GM19043 (cell line): ENCODE measurements around the gene MT1G.
"Not testable (repeated sequence)": the region's sequence is repeated elsewhere in the genome, so short reads cannot be mapped to it uniquely, and the experiment has no call there.

ENCODE experiments used
- ATAC-seq: cut with Tn5 transposase; IDR thresholded peaks from one replicate; pipeline ENCODE4 v1.9.1; 2021; ENCODE audit warnings: low read depth; ENCODE audit not compliant: unreplicated experiment

MT1G gene

GRCh38 chr16:56686758-56687157 is 18.9 kb upstream of the MT1G start:
- ATAC-seq, result no peak

- no peak for ATAC-seq
Observed at GRCh38 chr16:56684926-56685590, 17.2 kb upstream of the MT1G start.

GRCh38 chr16:56684256-56684925 is 16.5 kb upstream of the MT1G start:
- ATAC-seq, result no peak

GRCh38 chr16:56683424-56684172 is 15.7 kb upstream of the MT1G start:
- no peak for ATAC-seq

- no peak for ATAC-seq
Observed at GRCh38 chr16:56682703-56683397, 15.0 kb upstream of the MT1G start.

GRCh38 chr16:56681939-56682702 is 14.3 kb upstream of the MT1G start, which contains the start of gene MT1X:
TSS of gene MT1X (plus strand) at chr16:56682470. CDS start at chr16:56682541, 71 bp downstream.
- peak; percentile 97 for ATAC-seq

GRCh38 chr16:56679818-56680217 is 12.0 kb upstream of the MT1G start:
- ATAC-seq, result no peak

DNA sequence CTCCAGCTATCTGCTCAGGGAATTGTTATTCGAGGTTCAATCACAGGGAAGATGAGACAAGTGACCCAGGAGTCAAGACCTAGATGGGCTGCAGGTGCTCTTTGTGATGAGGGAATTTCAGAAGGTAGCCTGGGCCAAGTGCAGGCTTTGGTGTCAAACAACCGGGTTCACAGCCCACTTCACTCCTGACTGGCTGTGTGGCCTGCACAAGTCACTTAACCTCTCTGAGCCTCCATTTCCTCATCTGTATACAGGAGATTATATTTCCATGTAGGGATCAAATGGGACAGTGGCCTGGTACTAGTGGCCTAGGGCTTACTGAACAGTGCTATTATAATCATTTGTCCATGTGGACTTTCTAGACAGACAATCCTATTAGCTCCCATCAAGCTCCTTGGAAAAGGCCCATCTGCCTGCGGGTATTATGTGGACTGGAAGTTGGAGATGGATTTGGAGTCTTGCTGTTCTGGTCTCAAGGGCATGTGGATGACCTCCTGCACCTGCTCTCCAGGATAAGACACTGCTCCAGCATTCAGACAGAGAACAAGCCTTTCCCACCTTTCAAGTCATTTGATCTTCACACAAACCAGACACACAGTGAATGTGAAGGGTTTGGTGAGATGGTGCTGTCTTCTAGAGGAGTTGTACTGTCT is 11.3 kb upstream of the MT1G start:
- ATAC-seq, result no peak

DNA sequence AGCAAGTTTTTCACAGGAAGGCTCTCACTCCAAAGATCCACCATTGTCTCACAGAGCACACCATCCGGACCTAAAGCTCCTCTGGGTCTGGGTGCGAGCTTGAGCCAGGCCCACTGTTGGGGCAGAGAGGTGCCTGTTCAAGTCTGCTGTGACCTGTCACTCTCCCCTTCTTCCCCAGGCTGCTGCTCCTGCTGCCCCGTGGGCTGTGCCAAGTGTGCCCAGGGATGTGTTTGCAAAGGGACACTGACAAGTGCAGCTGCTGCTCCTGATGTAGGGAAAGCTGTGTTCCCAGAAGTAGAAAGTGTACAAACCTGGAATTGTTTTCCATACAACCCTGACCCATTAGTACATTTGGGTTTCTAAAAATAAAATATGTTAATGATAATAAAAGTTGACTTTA is 9.6 kb upstream of the MT1G start:
- ATAC-seq, result no peak

DNA sequence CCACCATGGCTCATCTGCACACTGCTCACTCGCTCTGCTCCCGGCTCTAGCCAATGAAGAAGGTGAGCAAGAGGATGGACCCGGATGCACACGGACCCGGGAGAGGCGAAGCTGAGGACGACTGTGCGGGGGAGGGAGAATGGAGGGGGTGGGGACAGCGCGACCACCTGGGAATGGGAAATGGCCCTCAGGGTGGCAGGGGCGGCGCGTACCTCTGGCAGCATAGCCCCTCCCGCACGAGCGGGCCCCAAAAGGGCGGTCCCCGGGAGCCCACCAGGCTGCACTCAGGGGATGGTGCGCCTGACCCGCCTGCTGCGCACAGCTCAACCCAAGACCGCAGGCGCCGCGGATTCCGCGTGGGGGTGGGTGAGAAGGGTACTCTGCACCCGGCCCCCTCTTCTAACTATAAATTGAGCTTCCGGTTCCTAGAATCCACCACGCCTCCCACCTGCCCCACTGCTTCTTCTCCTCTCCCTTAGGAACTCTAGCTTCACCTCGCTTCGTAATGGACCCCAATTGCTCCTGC is 7.9 kb upstream of the MT1G start:
- no peak for ATAC-seq

DNA sequence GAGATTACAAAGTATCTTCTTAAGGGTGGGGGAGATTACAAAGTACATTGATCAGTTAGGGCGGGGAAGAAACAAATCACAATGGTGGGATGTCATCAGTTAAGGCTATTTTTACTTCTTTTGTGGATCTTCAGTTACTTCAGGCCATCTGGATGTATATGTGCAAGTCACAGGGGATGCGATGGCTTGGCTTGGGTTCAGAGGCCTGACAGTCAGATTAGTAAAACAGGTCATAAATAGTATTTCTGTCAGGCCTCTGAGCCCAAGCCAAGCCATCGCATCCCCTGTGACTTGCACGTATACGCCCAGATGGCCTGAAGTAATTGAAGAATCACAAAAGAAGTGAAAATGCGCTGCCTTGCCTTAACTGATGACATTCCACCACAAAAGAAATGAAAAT is 6.7 kb upstream of the MT1G start:
- ATAC-seq, result not testable (repeated sequence)

- ATAC-seq, result no peak
Observed at GRCh38 chr16:56673921-56674320, 6.1 kb upstream of the MT1G start.

DNA sequence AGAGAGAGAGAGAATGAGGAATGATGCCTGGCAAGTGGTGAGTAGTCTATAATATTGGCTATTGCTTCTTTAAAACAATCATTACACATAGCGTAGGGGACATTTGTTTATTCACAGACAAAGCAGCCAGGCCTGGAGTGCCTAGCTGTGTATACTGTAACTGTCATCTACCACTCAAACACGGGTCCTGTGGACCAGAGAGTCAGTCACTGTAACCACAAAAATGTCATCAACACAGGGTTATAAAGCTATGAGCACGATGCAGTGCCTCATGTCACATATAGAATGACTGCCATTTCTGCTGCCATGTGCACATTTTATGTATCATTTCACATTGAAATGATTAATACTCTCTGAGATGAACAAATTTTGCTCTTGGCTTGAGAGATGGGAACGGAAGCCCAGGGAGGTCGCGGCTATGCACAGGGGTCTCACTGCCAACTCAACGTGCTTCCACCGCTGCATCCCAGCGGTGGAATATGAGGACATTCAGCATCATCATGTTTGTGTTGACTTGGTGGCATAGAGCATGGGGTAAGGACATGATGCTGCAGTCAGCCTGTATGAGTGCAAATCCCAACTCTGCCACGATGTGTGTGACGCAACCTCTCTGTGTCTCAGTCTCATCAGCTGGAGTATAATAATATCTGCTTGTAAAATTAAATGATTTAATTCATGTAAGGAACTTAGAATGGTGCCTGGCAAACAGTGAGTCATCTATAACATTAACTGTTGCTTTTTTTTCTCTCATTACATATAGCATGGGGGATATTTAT is 5.1 kb upstream of the MT1G start:
- no peak for ATAC-seq

DNA sequence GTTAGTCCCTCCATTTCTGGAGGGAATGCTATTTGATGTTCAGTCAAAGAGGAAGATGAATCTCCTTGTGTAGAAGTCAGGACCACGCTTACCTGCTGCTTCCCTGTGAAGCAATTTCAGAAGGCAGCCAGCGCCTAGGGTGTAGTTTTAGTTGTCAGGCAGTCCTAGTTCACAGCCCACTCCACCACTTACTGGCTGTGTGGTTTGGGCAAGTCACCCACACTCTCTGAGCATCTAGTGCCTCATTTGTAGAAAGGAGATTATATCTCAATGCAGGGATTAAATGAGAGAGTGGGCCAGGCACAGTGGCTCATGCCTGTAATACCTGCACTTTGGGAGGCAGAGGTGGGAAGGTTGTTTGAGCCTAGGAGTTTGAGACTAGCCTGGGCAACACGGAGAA is 4.3 kb upstream of the MT1G start:
- not testable (repeated sequence) for ATAC-seq

GRCh38 chr16:56671691-56672090 is 3.8 kb upstream of the MT1G start:
- ATAC-seq, result not testable (repeated sequence)

GRCh38 chr16:56670620-56670934 is 2.7 kb upstream of the MT1G start:
- no peak for ATAC-seq

- ATAC-seq, result no peak
Observed at GRCh38 chr16:56669840-56670619, 2.2 kb upstream of the MT1G start.
